ENCODE data around the gene SWT1.
"Not testable (repeated sequence)": the region's sequence is repeated elsewhere in the genome, so short reads cannot be mapped to it uniquely, and the experiment has no call there.

SWT1 gene

DNA sequence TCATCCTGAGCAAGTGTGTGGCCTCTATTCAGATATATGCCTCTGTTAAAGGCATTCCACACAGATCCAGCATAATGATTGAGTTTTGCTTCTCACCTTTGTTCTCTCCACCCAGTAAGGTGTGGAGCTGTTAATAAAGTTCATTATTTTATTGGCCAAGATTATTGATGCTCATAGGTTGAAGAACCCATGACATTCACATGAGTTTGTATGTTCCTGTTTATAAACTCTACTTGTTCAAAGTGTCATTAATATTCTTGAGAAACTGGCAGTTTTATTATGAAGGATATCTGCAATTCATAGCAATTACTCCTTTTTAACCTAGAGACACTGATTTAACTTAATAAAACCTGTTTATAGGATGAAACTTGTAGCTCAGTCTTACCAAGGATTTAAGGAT is 138.1 kb downstream of the SWT1 start:
- no peak for DNase-seq

DNA sequence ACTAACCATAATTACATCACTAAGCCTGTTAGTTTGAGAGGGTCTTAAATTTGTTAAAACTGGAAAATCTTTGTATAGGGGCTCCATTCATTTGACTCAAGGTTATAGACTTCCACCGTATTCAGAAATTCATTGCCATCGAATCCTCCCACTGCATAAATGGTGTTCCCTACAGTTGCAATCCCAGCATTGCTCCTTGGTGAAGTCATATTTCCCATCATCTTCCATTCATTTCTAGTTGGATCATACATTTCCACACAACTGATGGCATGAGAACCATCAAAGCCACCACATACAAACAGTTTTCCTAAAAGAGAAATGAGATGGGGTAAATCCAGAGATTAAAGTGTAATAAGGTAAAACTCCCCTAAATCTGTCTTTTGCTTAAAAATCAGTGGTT is 141.0 kb downstream of the SWT1 start:
- no peak for DNase-seq

DNA sequence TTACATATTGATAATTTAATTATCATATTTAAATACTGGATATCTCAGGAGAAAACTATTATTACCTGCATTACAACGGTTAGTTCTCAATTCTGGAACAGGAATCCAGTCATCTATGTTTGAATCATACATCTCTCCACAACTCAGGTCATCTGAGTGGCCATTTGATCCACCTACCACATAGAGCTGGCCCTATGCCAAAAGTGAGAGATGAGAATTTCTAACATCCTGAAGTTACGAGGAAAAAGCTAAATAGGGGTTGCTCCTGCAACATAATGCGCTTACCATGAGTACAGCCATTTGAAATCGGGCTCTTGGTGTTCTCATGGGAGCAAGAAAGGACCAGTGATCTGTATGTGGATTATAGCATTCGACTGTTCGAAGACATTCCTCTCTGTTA is 143.2 kb downstream of the SWT1 start:
- no peak for DNase-seq

DNA sequence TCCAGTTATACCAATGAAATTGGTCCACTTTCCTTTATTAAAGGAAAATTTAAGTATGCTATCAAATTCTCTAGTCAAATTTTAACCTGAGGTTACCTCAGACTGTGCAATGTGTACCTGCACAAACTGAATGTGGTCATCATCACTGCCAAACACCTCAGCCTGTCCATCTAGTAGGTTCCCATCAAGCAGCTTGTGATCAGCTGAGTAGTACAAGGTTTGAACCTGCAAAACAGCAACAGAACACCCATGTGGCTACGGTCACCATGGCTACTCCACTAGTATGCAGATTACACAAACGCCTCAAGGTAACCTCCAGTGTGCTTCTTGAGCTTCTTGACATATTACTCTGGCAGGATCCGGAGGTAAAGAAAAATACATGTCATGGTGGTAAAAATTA is 148.5 kb downstream of the SWT1 start:
- DNase-seq: no peak

DNA sequence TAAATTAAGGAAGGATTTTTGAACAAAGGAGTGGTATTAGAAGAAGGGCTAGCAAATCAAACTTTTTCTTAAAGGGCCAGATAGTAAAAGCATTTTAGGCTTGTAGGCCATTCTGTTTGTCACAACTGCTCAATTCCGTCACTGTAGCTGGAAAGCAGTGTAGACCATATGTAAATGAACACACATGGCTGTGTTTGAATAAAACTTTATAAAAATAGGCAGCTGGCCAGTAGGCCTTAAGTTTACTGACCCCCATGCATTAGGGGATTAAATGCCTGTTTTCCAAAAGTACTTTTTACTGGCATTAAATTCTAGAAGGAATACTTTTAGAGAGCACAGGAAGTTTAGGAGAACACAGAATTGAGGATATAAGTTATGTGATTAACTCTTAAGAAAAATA is 151.2 kb downstream of the SWT1 start:
- no peak for DNase-seq

DNA sequence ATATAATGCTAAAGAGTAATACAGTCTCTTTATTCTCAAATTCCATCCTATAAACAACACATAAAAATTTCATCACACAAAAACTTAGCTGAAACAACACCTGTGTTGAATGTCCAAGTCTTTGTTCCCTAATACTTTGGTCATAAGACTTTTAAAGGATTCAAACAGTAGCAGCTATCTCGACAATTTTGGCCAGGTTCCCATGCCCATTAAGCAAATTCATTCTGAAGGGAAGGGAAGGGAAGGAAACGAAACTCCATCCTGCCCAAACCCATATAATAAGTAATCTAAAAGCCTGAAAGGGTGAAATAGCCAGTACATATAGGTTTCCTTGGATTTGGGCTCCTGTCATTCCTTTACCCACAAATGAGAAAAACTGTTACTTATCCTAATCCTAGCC is 152.6 kb downstream of the SWT1 start:
- DNase-seq: no peak

DNA sequence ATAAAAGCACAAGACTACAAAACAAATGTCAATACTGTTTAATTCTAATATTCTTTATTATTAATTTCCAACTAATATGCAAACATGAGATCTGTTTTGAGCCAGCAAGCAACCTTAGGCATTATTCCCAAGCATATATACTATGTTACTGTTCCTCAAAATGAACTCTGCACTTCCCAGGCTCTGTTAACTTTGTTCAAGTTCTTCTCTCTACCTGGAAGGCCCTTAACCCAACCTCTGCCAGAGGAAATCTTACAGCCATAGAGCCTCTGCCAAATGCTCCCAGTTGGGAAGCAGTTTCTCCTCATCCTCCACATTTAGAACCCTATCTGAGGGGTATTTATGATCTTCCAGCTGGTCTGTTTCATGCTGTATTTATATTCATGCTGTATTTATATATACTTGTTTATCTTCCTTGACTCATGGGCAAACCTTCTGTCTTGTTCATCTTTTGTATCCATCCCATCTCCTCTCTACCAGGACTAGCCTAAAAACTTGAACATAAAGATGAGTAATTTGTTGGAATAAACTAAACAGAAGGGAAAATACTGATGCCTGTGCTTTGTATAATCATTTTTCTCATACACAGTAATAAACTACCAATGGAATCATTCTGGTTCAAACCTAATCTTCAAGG is 154.7 kb downstream of the SWT1 start:
- no peak for DNase-seq

DNA sequence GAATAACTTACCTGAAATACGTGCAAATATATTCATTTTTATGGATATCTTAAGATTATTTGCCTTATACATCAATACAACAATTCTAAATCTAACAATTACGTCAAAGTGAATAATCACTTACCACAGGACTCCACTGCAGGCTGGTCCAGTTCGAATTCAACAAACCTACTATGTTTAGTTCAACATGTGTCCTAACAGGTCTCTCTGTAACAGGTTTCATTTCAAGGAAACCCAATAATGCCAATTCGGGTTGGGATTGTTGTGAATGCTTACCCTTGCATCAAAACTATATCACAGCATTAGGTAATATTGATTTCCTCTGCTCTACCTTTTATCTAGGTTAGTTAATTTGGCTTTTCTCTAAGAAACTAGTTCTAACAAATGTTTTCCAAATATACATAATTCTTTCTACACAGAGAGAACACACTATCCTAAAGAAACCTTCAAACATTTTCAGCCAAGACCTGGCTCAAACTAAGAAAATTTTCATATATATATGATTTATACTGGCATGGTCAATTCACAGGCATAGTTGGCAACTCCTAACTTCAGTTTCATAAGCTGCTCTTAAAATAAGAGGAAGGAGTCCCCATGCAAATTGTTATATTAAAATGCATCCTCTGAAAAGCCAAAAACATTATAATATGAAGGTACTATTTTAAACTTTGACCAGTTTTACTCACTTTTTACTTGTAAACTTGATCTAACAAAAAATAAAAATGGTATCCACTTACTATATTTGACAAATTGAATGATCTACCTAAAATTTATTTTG is 155.6 kb downstream of the SWT1 start:
- DNase-seq: no peak

DNA sequence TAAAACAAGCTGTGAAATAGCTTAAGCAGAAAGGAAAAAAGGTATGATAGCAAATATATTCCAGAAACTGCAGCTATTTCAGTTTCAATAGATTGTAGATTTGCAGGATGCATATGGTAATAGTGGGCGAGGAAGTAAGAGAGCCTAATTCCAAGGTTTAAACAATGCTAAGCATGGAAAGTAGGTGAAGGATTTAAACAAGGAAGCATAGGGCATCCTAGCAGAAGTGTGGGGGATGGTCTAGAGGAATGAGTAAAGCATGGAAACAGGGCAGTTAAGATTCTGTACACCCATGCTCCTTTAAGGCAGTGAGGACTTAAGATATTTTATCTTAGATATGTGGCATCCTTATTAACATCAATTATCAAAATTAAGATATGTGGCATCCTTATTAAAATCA is 157.4 kb downstream of the SWT1 start:
- DNase-seq: no peak

DNA sequence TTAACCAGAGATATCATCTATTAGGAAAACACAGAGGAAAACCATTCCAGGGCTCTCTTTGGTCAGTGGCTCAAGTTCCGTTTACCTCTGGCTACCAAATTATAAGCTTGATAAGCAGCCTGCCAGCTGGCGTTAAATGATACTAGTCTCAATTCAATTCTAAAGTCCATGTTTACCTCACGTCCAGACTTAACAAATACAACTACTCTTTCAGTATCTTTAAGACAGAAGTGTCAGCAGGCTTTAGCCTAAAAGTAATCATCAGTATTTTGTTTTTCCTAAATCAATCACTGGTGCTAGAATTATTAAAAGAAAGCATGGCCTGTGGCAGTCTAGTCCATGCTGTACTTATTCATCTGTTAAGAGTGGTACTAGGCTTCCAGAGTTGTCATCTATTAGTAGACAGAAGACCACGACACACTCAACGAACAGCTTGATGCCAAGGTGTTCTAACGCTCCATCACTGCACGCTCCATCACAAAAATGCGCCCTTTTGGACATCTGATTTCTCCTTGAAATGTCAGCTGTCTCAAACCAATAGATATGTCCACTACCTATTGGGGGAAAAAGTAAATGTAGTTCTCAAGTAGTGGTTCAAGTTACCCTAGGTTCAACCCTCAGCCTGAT is 158.6 kb downstream of the SWT1 start:
- DNase-seq: no peak

DNA sequence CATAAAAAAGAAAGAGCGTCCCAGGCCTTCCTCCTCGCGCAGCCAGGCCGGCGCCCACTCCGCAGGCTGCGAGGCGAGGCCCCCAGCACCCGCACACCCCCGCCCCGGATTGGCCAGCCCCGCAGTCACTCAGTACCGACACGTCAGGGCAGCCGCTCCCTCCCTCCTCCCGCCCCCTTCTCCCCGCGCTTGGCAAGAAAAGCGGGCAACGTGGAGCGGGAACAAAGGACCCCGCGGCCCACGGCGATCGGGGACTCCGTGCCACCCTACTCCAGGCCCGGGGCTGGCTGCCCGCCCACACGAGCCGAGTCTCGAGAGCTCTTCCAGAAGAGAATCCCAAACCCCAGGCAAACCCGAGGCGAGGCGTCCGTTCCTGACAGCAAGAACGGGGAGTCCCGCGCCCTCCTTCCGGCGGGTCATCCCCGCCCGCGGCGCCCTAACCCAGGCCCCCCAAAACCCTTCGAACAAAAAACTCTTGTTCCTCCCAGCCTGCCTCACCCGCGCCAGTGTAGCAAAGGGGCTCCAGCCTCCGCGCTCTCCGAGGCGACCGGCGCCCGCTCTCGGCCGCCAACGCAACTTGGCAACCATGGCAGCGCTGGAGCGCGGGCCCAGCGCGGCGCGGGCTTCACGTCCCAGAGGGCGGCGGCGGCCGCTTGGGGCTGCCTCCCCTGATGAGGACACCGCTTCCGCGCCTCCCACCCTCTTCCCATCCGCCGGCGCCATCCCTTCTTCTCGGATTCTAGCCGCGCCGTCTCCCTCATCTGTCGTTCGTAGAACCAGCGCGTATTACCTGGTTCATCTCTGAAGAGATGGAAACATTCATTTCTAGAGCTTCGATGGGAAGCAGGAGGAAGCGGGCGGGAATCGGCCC is 159.4 kb downstream of the SWT1 start:
- DNase-seq: peak; percentile 88 to 92

DNA sequence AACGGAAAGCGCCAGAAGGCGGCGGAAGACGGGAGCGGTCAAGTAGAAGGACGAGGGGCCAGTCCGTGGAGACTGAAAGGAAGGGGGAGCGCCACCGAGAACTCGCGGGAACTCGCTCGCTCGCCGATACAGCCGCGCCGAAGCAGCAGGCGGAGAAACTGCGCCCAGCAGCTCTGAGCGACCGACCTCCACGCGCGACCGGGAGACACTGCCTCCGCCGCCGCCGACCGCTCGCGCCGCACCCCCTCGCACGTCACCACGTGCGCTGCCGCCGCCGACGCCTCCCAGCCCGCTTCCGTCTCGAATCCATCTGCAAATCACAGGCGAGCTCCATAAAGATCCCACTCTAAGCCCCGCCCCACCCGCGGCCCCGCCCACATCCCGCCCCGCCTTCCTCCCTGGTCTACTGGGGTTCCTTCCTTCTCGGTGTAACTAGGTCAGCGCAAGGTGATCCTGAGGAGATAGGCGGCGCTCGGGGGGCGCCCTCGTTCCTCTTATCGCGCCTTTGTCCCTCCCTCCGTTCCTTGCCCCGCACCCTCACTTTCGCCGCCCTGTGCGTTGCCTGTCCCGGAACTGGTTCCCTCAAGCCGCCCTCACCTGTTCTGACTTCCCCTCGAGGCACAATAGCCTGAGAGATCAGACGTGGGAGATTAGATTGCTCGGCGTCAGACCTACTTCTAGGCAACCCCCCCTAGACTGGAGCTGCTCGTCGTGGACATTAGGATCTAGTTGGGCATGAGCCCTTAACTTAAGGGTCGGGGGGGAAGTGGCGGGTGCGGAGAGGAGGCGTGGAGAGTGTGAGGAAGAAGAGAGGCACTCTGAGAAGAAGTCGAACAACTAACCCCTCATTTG is 160.3 kb downstream of the SWT1 start, which contains the start of gene IVNS1ABP:
Gene IVNS1ABP, minus strand, starts transcription at position 210 of the 852 bp plus-strand sequence. CDS start 7,750 bp downstream, outside the sequence.
- peak; percentile 93 to 94 for DNase-seq

DNA sequence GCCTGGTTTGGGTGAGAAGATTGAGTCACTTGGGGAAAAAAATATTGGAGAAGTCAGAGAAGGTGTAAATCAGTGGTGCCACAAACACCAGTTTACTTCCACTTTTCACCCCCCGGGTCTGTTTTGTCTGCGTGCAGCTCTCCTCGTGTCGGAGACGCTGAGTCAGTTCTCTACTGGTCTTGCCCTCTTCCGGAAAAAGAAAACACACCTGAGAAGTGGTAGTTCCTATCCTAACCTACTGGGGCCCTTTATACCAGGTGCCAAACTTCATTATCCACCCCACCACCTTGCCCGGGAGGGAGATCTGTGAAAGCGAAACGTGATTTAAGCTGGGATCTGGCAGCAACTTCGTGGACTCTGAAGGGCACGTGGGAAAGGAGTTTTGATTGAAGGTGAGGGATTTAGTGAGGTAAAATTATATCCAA is 160.9 kb downstream of the SWT1 start:
- DNase-seq: peak; percentile 48 to 86

DNA sequence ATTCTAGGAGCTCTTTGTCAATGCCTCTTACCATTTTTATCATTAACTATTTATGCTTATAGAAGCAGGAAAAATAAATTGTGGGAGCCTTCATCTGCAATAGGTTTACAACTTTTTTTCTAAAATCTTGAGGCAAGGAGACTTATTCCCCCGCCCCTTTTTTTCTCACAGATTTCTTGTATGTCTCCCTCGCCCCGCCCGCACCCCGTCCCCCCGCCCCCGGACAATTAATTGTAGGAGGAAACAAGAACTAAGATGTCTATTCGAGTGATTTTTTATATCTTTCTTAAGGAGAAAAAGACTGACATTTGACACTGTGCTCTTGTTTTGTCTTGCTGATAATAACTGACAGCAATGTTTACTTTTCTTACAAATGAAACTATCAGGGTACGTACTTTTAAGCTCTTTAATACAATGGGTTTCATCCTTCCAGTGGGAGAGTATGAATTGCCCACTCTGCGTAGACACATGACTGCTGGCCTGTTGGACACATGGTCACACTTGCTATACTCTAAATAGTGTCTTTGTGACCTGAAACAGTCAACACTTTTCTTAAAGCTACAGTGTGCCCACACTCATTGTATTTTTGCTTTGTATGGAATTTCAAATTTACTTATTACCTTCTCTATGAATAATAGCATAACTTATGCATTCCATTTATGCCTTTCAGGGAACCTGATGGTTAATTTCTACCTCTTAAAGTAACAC is 161.6 kb downstream of the SWT1 start:
- no peak for DNase-seq

DNA sequence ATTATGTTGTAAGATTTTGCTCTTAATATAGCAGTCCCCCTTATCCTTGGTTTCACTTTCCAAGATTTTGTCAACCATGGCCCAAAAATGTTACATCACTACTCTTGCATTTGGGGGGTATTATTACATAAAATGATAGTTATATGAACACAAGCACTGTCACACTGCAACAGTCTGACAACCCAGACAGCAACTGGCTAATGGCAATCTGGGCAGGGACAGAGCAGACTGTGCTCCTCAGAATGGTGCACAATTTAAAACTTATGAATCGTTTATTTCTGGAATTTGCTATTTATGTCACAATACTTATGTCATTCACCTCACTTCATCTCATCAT is 162.1 kb downstream of the SWT1 start:
- no peak for DNase-seq

DNA sequence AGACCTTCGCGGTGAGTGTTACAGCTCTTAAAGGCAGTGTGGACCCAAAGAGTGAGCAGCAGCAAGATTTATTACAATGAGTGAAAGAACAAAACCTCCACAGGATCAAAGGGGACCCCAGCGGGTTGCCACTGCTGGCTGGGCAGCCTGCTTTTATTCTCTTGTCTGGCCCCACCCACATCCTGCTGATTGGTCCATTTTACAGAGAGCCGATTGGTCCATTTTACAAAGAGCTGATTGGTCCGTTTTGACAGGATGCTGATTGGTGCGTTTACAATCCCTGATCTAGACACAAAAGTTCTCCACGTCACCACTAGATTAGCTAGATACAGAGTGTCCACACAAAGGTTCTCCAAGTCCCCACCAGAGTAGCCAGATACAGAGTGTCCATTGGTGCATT is 164.1 kb downstream of the SWT1 start:
- DNase-seq: not testable (repeated sequence)

DNA sequence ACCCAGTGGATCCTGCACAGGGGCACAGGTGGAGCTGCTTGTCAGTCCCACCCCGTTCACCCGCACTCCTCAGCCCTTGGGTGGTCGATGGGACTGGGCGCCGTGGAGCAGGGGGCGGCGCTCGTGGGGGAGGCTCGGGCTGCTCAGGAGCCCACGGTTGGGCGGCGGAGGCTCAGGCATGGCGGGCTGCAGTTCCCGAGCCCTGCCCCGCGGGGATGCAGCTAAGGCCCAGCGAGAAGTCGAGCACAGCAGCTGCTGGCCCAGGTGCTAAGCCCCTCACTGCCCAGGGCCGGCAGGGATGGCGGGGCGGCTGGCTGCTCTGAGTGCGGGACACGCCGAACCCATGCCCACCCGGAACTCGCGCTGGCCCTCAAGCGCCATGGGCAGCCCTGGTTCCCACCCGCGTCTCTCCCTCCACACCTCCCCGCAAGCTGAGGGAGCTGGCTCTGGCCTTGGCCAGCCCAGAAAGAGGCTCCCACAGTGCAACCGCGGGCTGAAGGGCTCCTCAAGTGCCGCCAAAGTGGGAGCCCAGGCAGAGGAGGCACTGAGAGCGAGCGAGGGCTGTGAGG is 164.8 kb downstream of the SWT1 start:
- DNase-seq: not testable (repeated sequence)

DNA sequence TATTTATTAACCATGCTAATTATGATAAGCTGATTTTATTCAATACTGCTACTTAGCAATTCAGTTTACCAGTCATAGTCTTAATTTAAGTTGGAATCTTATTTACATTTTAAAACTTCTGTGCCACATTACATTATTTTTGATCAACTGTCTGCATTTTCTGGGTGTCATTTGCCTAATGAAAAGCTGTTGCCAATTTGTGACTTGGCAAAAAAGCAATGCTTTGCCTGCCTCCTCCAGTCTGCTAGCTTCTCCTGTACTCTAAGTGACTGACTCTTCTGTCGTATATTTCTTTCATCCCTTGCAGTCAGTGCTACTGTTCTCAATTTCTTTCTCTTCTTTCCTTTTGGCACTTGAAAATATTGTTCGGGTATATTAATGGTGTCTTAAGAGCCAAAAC is 165.7 kb downstream of the SWT1 start:
- no peak for DNase-seq

DNA sequence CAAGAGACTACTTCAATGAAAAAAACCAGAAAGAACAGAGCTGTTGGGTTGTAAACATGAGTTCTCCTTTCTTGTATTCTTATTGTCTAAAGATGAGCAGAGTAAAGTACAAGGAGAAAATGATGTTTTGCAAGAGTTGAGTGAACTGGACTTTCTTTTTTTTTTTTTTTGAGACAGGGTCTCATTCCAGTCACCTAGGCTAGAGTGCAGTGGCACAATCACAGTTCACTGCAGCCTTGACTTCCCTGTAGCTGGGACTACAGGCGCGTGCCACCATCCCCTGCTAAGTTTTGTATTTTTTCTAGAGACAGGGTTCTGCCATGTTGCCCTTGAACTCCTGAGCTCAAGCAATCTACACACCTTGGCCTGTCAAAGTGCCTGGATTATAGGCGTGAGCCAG is 167.2 kb downstream of the SWT1 start:
- DNase-seq: no peak

DNA sequence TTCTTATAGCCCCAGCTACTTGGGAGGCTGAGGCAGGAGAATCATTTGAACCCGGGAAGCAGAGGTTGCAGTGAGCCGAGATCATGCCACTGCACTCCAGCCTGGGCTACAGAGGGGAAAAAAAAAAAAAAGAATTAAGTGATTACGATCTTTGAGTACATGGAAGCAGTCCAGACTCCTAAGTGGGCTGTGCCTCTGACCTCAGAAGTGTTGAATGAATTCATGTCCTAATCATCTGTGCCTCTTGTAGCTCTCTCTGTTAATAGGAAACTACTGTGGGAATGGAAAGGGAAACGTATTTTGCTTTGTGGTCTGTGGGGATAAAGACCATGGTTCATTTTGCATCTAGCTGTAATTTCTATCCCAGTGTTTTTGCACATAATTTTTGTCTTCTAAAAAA is 168.4 kb downstream of the SWT1 start:
- no peak for DNase-seq

DNA sequence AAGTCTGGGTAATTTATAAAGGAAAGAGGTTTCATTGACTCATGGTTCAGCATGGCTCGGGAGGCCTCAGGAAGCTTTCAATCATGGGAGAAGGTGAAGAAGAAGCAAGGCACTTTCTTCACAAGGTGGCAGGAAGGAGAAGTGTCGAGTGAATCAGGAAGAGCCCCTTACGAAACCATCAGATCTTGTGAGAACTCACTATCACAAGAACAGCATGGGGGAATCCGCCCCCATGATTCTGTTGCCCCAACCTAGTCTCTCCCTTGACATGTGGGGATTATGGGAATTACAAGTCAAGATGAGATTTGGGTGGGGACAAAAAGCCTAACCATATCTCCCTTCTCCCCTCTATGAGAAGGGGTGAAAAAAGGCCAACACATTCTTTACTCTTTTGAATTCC is 171.3 kb downstream of the SWT1 start:
- DNase-seq: no peak
